ACC112 (cell line): Measurements from ENCODE around the gene CYP27C1.
A peak's percentile ranks its signal among the peaks of the same experiment; 100 is the strongest.
"Not testable (repeated sequence)": the region's sequence is repeated elsewhere in the genome, so short reads cannot be mapped to it uniquely, and the experiment has no call there.

Experiments used
- H2AFZ ChIP-seq: fragments of 200-600 bp; sonication (generic); one replicate; pipeline ENCODE4 v1.6.0; 2017; ENCODE audit warnings: antibody characterized with exemption, low read length; ENCODE audit not compliant: unreplicated experiment
- H3K27ac ChIP-seq: fragments of 200-600 bp; sonication (generic); 2 replicates; pipeline ENCODE4 v1.5.1; 2014; ENCODE audit warnings: low read depth, mild to moderate bottlenecking, antibody characterized with exemption, low read length, moderate library complexity
- H3K27me3 ChIP-seq: fragments of 200-600 bp; sonication (generic); 2 replicates; pipeline ENCODE4 v1.6.1; 2014; ENCODE audit warnings: mild to moderate bottlenecking, antibody characterized with exemption, low read length, moderate library complexity, mixed read lengths; ENCODE audit not compliant: insufficient read depth
- H3K36me3 ChIP-seq: fragments of 200-600 bp; sonication (generic); 2 replicates; pipeline ENCODE4 v1.6.1; 2016; ENCODE audit warnings: mild to moderate bottlenecking, antibody characterized with exemption, low read length, moderate library complexity, mixed read lengths; ENCODE audit not compliant: insufficient read depth
- H3K4me1 ChIP-seq: fragments of 200-600 bp; sonication (generic); one replicate; pipeline ENCODE4 v1.6.1; 2016; ENCODE audit warnings: low read length, mixed read lengths; ENCODE audit not compliant: insufficient read depth, unreplicated experiment, control insufficient read depth
- H3K4me3 ChIP-seq: fragments of 200-600 bp; sonication (generic); 2 replicates; pipeline ENCODE4 v1.5.1; 2014; ENCODE audit warnings: mild to moderate bottlenecking, low read depth, low read length
- H3K79me2 ChIP-seq: fragments of 200-600 bp; sonication (generic); one replicate; pipeline ENCODE4 v1.6.0; 2016; ENCODE audit warnings: low read length; ENCODE audit not compliant: control insufficient read depth, unreplicated experiment, insufficient read depth

CYP27C1 gene

GRCh38 chr2:127235082-127235702 lies 15.1 kb upstream of the CYP27C1 start:
- Histone ChIP-seq H2AFZ (no peak overlapping the region), H3K36me3 (no peaks in the 10 kb centered on the region), H3K4me3 (no peak overlapping the region), H3K27me3 (no peaks in the 10 kb centered on the region), H3K4me1 (no peaks in the 10 kb centered on the region), H3K27ac (no peak overlapping the region), H3K79me2 (no peaks in the 10 kb centered on the region)

GRCh38 chr2:127233710-127234109 lies 13.6 kb upstream of the CYP27C1 start:
- no peaks in the 10 kb centered on the region for H3K36me3 ChIP-seq
- H3K4me3 ChIP-seq: no peak overlapping the region
- H3K4me1 ChIP-seq: no peaks in the 10 kb centered on the region
- H3K79me2 ChIP-seq: no peaks in the 10 kb centered on the region
- no peaks in the 10 kb centered on the region for H3K27me3 ChIP-seq
- H2AFZ ChIP-seq: no peak overlapping the region
- no peak overlapping the region for H3K27ac ChIP-seq

GRCh38 chr2:127231130-127231865 lies 11.2 kb upstream of the CYP27C1 start:
- H3K4me1 ChIP-seq: peaks cover 3% of the 10 kb centered on the region
- H3K79me2 ChIP-seq: no peaks in the 10 kb centered on the region
- no peaks in the 10 kb centered on the region for H3K27me3 ChIP-seq
- no peak overlapping the region for H3K27ac ChIP-seq
- no peaks in the 10 kb centered on the region for H3K36me3 ChIP-seq
- H2AFZ ChIP-seq: no peak overlapping the region
- no peak overlapping the region for H3K4me3 ChIP-seq

GRCh38 chr2:127229555-127229954 lies 9.5 kb upstream of the CYP27C1 start:
- Histone ChIP-seq H3K4me3 (no peak overlapping the region), H2AFZ (no peak overlapping the region), H3K27ac (no peak overlapping the region), H3K79me2 (no peaks in the 10 kb centered on the region), H3K36me3 (no peaks in the 10 kb centered on the region), H3K4me1 (peaks cover 15% of the 10 kb centered on the region), H3K27me3 (no peaks in the 10 kb centered on the region)

GRCh38 chr2:127228102-127228501 lies 8.0 kb upstream of the CYP27C1 start:
- H3K79me2 ChIP-seq: no peaks in the 10 kb centered on the region
- no peaks in the 10 kb centered on the region for H3K36me3 ChIP-seq
- H3K27ac ChIP-seq: no peak overlapping the region
- H3K4me1 ChIP-seq: peaks cover 15% of the 10 kb centered on the region
- no peaks in the 10 kb centered on the region for H3K27me3 ChIP-seq
- no peak overlapping the region for H2AFZ ChIP-seq
- no peak overlapping the region for H3K4me3 ChIP-seq

- H2AFZ ChIP-seq, H3K36me3 ChIP-seq, H3K79me2 ChIP-seq, H3K27me3 ChIP-seq, H3K4me3 ChIP-seq: not testable (repeated sequence)
- Histone ChIP-seq H3K4me1 (peaks cover 15% of the 10 kb centered on the region), H3K27ac (peak overlapping the region; percentile 47; the same call in 1 of the 2 replicates)
These were observed 7.2 kb upstream of the CYP27C1 start for GRCh38 chr2:127227264-127227660.

- H3K27ac ChIP-seq: peak overlapping the region; percentile 47; the same call in 1 of the 2 replicates
These were observed 6.6 kb upstream of the CYP27C1 start for GRCh38 chr2:127226520-127227263.

GRCh38 chr2:127226132-127226519 lies 6.0 kb upstream of the CYP27C1 start:
- no peaks in the 10 kb centered on the region for H3K36me3 ChIP-seq
- H3K4me1 ChIP-seq: peaks cover 15% of the 10 kb centered on the region
- peak overlapping the region; percentile 11; the same call in 1 of the 2 replicates for H3K27ac ChIP-seq
- no peak overlapping the region for H2AFZ ChIP-seq
- H3K27me3 ChIP-seq: no peaks in the 10 kb centered on the region
- no peak overlapping the region; the same call in 1 of the 2 replicates for H3K4me3 ChIP-seq
- no peaks in the 10 kb centered on the region for H3K79me2 ChIP-seq

More at GRCh38 chr2:127226520-127227263, 6.6 kb upstream of the CYP27C1 start:
- Histone ChIP-seq H3K27me3 (no peaks in the 10 kb centered on the region), H3K79me2 (no peaks in the 10 kb centered on the region), H2AFZ (no peak overlapping the region), H3K36me3 (no peaks in the 10 kb centered on the region), H3K4me1 (peaks cover 15% of the 10 kb centered on the region), H3K4me3 (peak overlapping the region; percentile 6; the same call in 1 of the 2 replicates)

GRCh38 chr2:127225186-127225960 lies 5.3 kb upstream of the CYP27C1 start:
- Histone ChIP-seq H3K4me1 (peaks cover 15% of the 10 kb centered on the region), H3K27me3 (peaks cover 7% of the 10 kb centered on the region), H3K79me2 (no peaks in the 10 kb centered on the region), H3K27ac (no peak overlapping the region), H3K36me3 (no peaks in the 10 kb centered on the region), H3K4me3 (no peak overlapping the region), H2AFZ (no peak overlapping the region)

- H2AFZ ChIP-seq, H3K36me3 ChIP-seq, H3K27ac ChIP-seq, H3K79me2 ChIP-seq, H3K4me3 ChIP-seq: not testable (repeated sequence)
- Histone ChIP-seq H3K27me3 (peaks cover 18% of the 10 kb centered on the region), H3K4me1 (peaks cover 15% of the 10 kb centered on the region)
These were observed 4.0 kb upstream of the CYP27C1 start for GRCh38 chr2:127224135-127224534.
